Measurements from ENCODE around the gene PAGR1. TPM values are rescaled to one million over a fixed set of nuclear protein-coding genes. Genes with fewer than 3 reads are reported as not detected.
A peak's percentile ranks its signal among the peaks of the same experiment; 100 is the strongest.

PAGR1 gene
- total RNA-seq, 1 donor from 2014 or later, result 8.9 TPM

- Histone ChIP-seq H3K9me3 (ENCODE audit: control insufficient read depth in 3 of 3, low read length in 3 of 3) (no peaks in the 10 kb centered on the region), H3K4me1 (ENCODE audit: control insufficient read depth in 3 of 3, insufficient read depth in 3 of 3, low read length in 3 of 3) (no peaks in the 10 kb centered on the region), H3K9ac (ENCODE audit: low read depth in 1 of 3, low read length in 3 of 3) (no peak overlapping the region), H3K27me3 (ENCODE audit: control insufficient read depth in 3 of 3, insufficient read depth in 3 of 3, low read length in 3 of 3) (no peaks in the 10 kb centered on the region), H3K4me3 (ENCODE audit: low read length in 3 of 3) (no peak overlapping the region), H3K36me3 (ENCODE audit: control insufficient read depth in 3 of 3, insufficient read depth in 3 of 3, low read length in 3 of 3) (peaks cover 39 to 54% (median 49%) of the 10 kb centered on the region in 3 donors), H3K27ac (ENCODE audit: low read depth, low read length) (no peak overlapping the region)
These were observed 29.7 kb downstream of the PAGR1 start for GRCh38 chr16:29845656-29846055.

DNA sequence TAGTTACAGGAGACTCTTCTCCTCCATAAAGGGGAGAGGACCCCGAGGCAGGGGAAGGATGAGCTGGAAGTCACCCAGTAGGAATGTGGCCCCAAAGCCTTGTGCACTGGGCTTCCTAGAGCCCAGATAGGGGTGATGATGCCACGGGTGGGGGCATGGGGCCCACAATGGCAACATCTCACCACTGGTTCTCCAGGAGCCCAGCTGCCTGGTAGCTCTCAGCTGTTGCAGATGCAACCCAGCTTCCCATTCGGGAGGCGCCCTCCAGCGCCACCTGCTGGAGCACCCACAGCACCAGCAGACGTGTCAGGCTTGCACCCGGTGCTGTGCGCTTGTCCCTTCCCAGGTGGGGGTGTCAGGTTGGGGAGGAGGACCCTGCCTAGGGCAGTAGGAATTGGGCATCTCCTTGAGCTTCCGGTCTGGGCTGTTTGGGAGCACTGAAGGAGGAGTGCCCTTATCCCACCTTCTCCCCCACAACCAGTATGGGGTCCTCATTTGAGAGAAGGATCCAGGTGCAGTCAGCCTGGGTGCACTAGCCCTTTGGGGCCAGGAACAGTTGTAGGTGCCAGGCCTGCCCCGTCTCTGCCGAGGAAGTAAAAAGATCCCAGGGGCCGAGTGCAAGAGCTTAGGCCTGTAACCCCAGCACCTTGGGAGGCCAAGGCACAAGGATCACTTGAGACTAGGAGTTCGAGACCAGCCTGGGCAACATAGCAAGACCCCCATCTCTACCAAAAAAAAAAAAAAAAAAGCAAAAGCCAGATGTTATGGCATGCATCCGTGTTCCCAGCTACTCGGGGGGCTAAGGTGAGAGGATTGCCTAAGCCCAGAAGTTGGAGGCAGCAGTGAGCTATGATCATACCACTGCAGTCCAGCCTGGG, 32.7 kb downstream of the PAGR1 start:
- no peak overlapping the region for H3K4me3 ChIP-seq (ENCODE audit: low read length in 3 of 3)
- no peaks in the 10 kb centered on the region for H3K4me1 ChIP-seq (ENCODE audit: control insufficient read depth in 3 of 3, insufficient read depth in 3 of 3, low read length in 3 of 3)
- no peaks in the 10 kb centered on the region for H3K27me3 ChIP-seq (ENCODE audit: control insufficient read depth in 3 of 3, insufficient read depth in 3 of 3, low read length in 3 of 3)
- peak overlapping the region in 1 of 3 donors; percentile 16 for H3K9ac ChIP-seq (ENCODE audit: low read depth in 1 of 3, low read length in 3 of 3)
- no peak overlapping the region for H3K27ac ChIP-seq (ENCODE audit: low read depth, low read length)
- H3K36me3 ChIP-seq (ENCODE audit: control insufficient read depth in 3 of 3, insufficient read depth in 3 of 3, low read length in 3 of 3), result peaks cover 22 to 31% (median 30%) of the 10 kb centered on the region in 3 donors
- no peaks in the 10 kb centered on the region for H3K9me3 ChIP-seq (ENCODE audit: control insufficient read depth in 3 of 3, low read length in 3 of 3)

DNA sequence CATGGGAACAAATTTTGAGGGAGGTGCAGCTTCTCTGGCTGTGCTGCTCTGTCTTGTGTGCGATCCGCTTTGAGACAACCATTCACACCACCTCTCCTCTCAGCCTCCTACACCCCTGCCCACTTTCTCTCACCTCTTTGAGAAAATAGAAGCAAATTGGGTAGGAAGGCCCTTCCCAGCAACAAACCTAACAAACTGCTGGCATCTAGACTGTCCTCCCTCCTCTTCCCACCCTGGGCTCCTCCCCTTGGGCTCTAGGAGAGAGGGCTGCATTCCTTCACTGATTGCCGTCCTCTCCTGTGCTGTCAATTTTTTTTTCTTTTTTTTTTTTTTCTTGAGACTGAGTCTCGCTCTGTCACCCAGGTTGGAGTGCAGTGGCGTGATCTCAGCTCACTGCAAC, 33.6 kb downstream of the PAGR1 start:
- no peak overlapping the region for H3K27ac ChIP-seq (ENCODE audit: low read depth, low read length)
- H3K36me3 ChIP-seq (ENCODE audit: control insufficient read depth in 3 of 3, insufficient read depth in 3 of 3, low read length in 3 of 3), result peaks cover 18 to 29% (median 24%) of the 10 kb centered on the region in 3 donors
- H3K9me3 ChIP-seq (ENCODE audit: control insufficient read depth in 3 of 3, low read length in 3 of 3), result no peaks in the 10 kb centered on the region
- H3K4me3 ChIP-seq (ENCODE audit: low read length in 3 of 3), result no peak overlapping the region
- no peaks in the 10 kb centered on the region for H3K27me3 ChIP-seq (ENCODE audit: control insufficient read depth in 3 of 3, insufficient read depth in 3 of 3, low read length in 3 of 3)
- no peak overlapping the region for H3K9ac ChIP-seq (ENCODE audit: low read depth in 1 of 3, low read length in 3 of 3)
- no peaks in the 10 kb centered on the region for H3K4me1 ChIP-seq (ENCODE audit: control insufficient read depth in 3 of 3, insufficient read depth in 3 of 3, low read length in 3 of 3)

DNA sequence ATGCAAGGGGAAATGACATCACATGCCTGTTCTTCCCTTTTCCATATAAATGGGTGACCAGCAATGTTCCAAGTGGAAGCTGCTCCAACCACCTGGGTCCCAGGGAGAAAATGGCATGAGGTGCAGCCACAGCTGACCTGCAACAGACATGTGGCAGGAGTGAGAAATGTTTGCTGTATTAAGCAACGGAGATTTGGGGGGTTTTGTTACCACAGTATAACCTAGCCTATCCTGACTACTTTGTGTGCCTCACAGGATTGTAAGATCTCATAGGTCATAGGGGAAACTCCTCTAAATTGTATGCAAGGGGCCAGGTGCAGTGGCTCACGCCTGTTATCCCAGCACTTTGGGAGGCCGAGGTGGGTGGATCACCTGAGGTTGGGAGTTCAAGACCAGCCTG, 35.0 kb downstream of the PAGR1 start:
- H3K27me3 ChIP-seq (ENCODE audit: control insufficient read depth in 3 of 3, insufficient read depth in 3 of 3, low read length in 3 of 3), result no peaks in the 10 kb centered on the region
- no peak overlapping the region for H3K9ac ChIP-seq (ENCODE audit: low read depth in 1 of 3, low read length in 3 of 3)
- H3K9me3 ChIP-seq (ENCODE audit: control insufficient read depth in 3 of 3, low read length in 3 of 3), result no peaks in the 10 kb centered on the region
- no peak overlapping the region for H3K4me3 ChIP-seq (ENCODE audit: low read length in 3 of 3)
- no peaks in the 10 kb centered on the region for H3K4me1 ChIP-seq (ENCODE audit: control insufficient read depth in 3 of 3, insufficient read depth in 3 of 3, low read length in 3 of 3)
- H3K27ac ChIP-seq (ENCODE audit: low read depth, low read length), result no peak overlapping the region
- H3K36me3 ChIP-seq (ENCODE audit: control insufficient read depth in 3 of 3, insufficient read depth in 3 of 3, low read length in 3 of 3), result peaks cover 10 to 16% (median 14%) of the 10 kb centered on the region in 3 donors

GRCh38 chr16:29852654-29853053, 36.7 kb downstream of the PAGR1 start:
- Histone ChIP-seq H3K36me3 (ENCODE audit: control insufficient read depth in 3 of 3, insufficient read depth in 3 of 3, low read length in 3 of 3) (peaks cover 0 to 3% (median 2%) of the 10 kb centered on the region in 3 donors), H3K4me3 (ENCODE audit: low read length in 3 of 3) (peak overlapping the region in 1 of 3 donors; percentile 24), H3K27ac (ENCODE audit: low read depth, low read length) (no peak overlapping the region), H3K9ac (ENCODE audit: low read depth in 1 of 3, low read length in 3 of 3) (no peak overlapping the region), H3K9me3 (ENCODE audit: control insufficient read depth in 3 of 3, low read length in 3 of 3) (no peaks in the 10 kb centered on the region), H3K27me3 (ENCODE audit: control insufficient read depth in 3 of 3, insufficient read depth in 3 of 3, low read length in 3 of 3) (no peaks in the 10 kb centered on the region), H3K4me1 (ENCODE audit: control insufficient read depth in 3 of 3, insufficient read depth in 3 of 3, low read length in 3 of 3) (peaks cover 0 to 3% (median 0%) of the 10 kb centered on the region in 3 donors)

- Histone ChIP-seq H3K9me3 (ENCODE audit: control insufficient read depth in 3 of 3, low read length in 3 of 3) (no peaks in the 10 kb centered on the region), H3K27me3 (ENCODE audit: control insufficient read depth in 3 of 3, insufficient read depth in 3 of 3, low read length in 3 of 3) (no peaks in the 10 kb centered on the region), H3K4me3 (ENCODE audit: low read length in 3 of 3) (no peak overlapping the region), H3K4me1 (ENCODE audit: control insufficient read depth in 3 of 3, insufficient read depth in 3 of 3, low read length in 3 of 3) (peaks cover 0 to 3% (median 0%) of the 10 kb centered on the region in 3 donors), H3K9ac (ENCODE audit: low read depth in 1 of 3, low read length in 3 of 3) (no peak overlapping the region), H3K36me3 (ENCODE audit: control insufficient read depth in 3 of 3, insufficient read depth in 3 of 3, low read length in 3 of 3) (peaks cover 10 to 16% (median 11%) of the 10 kb centered on the region in 3 donors), H3K27ac (ENCODE audit: low read depth, low read length) (no peak overlapping the region)
These were observed 38.7 kb downstream of the PAGR1 start for GRCh38 chr16:29854520-29855100.

GRCh38 chr16:29857133-29857760, 41.3 kb downstream of the PAGR1 start:
- H3K27ac ChIP-seq (ENCODE audit: low read depth, low read length), result no peak overlapping the region
- H3K4me3 ChIP-seq (ENCODE audit: low read length in 3 of 3), result no peak overlapping the region
- H3K4me1 ChIP-seq (ENCODE audit: control insufficient read depth in 3 of 3, insufficient read depth in 3 of 3, low read length in 3 of 3), result peaks cover 12 to 15% (median 13%) of the 10 kb centered on the region in 3 donors
- H3K9ac ChIP-seq (ENCODE audit: low read depth in 1 of 3, low read length in 3 of 3), result no peak overlapping the region
- peaks cover 22 to 32% (median 24%) of the 10 kb centered on the region in 3 donors for H3K36me3 ChIP-seq (ENCODE audit: control insufficient read depth in 3 of 3, insufficient read depth in 3 of 3, low read length in 3 of 3)
- H3K9me3 ChIP-seq (ENCODE audit: control insufficient read depth in 3 of 3, low read length in 3 of 3), result no peaks in the 10 kb centered on the region
- no peaks in the 10 kb centered on the region for H3K27me3 ChIP-seq (ENCODE audit: control insufficient read depth in 3 of 3, insufficient read depth in 3 of 3, low read length in 3 of 3)

DNA sequence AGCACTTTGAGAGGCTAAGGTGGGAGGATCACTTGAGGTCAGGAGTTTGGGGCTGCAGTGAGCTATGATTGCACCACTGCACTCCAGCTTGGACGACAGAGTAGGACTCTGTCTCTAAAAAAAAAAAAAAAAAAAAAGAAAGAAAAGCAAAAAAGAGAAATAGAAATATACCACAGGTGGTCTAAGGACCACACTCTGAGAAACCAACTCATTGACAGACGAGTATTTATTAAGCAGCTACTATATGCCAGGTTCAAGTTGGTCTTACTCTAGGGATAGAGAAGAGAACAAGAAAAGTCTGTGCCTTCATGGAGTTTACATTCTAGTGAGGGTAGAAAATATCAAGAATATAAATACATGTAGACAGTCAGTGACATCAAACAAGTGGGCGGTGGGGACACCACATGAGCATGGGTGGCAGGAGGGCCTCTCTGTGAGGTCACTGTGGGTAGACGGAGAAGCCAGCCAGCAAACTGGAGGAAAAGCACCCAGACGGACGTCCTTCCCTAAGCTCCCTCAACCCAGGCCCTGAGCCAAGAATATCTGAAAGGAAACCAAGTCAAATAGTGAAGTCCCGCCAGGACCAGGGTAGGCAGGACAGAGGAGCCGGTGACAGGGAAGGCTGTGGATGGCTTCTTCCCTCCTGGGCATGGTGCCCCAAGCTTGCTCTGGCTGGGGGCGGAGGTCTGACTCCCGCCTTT, 42.3 kb downstream of the PAGR1 start:
- Histone ChIP-seq H3K4me3 (ENCODE audit: low read length in 3 of 3) (no peak overlapping the region), H3K9me3 (ENCODE audit: control insufficient read depth in 3 of 3, low read length in 3 of 3) (no peaks in the 10 kb centered on the region), H3K36me3 (ENCODE audit: control insufficient read depth in 3 of 3, insufficient read depth in 3 of 3, low read length in 3 of 3) (peaks cover 22 to 32% (median 24%) of the 10 kb centered on the region in 3 donors), H3K9ac (ENCODE audit: low read depth in 1 of 3, low read length in 3 of 3) (no peak overlapping the region), H3K4me1 (ENCODE audit: control insufficient read depth in 3 of 3, insufficient read depth in 3 of 3, low read length in 3 of 3) (peaks cover 14 to 20% (median 17%) of the 10 kb centered on the region in 3 donors), H3K27me3 (ENCODE audit: control insufficient read depth in 3 of 3, insufficient read depth in 3 of 3, low read length in 3 of 3) (no peaks in the 10 kb centered on the region), H3K27ac (ENCODE audit: low read depth, low read length) (no peak overlapping the region)

DNA sequence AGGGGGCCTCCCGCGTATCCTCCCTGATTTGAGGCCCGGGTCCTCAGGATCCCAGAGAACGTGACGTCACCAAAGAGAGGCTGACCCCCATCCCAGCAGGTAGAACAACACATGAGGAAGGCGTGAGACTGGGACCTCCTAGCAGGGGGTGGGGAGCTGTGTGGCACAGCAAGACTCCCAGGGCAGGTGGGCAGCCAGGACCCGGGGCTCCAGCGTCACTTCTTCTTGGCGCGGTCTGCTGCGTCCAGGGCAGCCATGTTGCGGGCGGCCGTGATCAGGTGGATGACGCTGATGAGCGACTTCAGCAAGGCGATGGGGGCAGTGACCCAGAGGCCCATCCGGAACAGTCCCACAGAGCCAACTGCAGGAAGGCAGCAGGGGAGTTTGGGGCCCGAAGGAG, 43.0 kb downstream of the PAGR1 start:
- H3K4me3 ChIP-seq (ENCODE audit: low read length in 3 of 3), result no peak overlapping the region
- no peaks in the 10 kb centered on the region for H3K27me3 ChIP-seq (ENCODE audit: control insufficient read depth in 3 of 3, insufficient read depth in 3 of 3, low read length in 3 of 3)
- no peaks in the 10 kb centered on the region for H3K9me3 ChIP-seq (ENCODE audit: control insufficient read depth in 3 of 3, low read length in 3 of 3)
- H3K36me3 ChIP-seq (ENCODE audit: control insufficient read depth in 3 of 3, insufficient read depth in 3 of 3, low read length in 3 of 3), result peaks cover 22 to 32% (median 24%) of the 10 kb centered on the region in 3 donors
- peaks cover 19 to 25% (median 21%) of the 10 kb centered on the region in 3 donors for H3K4me1 ChIP-seq (ENCODE audit: control insufficient read depth in 3 of 3, insufficient read depth in 3 of 3, low read length in 3 of 3)
- no peak overlapping the region for H3K9ac ChIP-seq (ENCODE audit: low read depth in 1 of 3, low read length in 3 of 3)
- H3K27ac ChIP-seq (ENCODE audit: low read depth, low read length), result no peak overlapping the region
